GM13977 (cell line): ENCODE measurements around the gene TBC1D22A.

Experiments
- DNase-seq: peaks from one replicate; pipeline ENCODE4 v3.0.0; 2012; ENCODE audit warnings: low spot score
- CTCF ChIP-seq: IDR thresholded peaks from 2 replicates; pipeline ENCODE4 v1.5.1; 2012; ENCODE audit warnings: mild to moderate bottlenecking, control low read depth; ENCODE audit not compliant: insufficient read depth; ENCODE audit errors: extremely low read depth, missing control alignments
- in situ Hi-C: fragments of 300-500 bp; cut with MboI; formaldehyde crosslinking; loops from one replicate; pipeline ENCODE4 v1.12.0; 2022; ENCODE audit warnings: low sequenced_read_pairs, low pct_unique_long_range_greater_than_20kb, mixed read lengths, inconsistent platforms; ENCODE audit not compliant: unreplicated experiment

Gene TBC1D22A

GRCh38 chr22:47177334-47177815, 414.9 kb downstream of the TBC1D22A start:
- DNase-seq = no peak
- TF ChIP-seq CTCF = no peak
- in situ Hi-C loops = no loop called here

- DNase-seq = no peak
- no peak for TF ChIP-seq CTCF
- in situ Hi-C loops = no loop called here
Observed at GRCh38 chr22:47178339-47178738, 415.9 kb downstream of the TBC1D22A start.

- no peak for TF ChIP-seq CTCF
- in situ Hi-C loops = no loop called here
- no peak for DNase-seq
Observed at GRCh38 chr22:47180796-47181195, 418.3 kb downstream of the TBC1D22A start.

GRCh38 chr22:47187176-47187957, 424.9 kb downstream of the TBC1D22A start:
- in situ Hi-C loops = no loop called here
- TF ChIP-seq CTCF = no peak
- no peak for DNase-seq

GRCh38 chr22:47188261-47189055, 426.0 kb downstream of the TBC1D22A start:
- no peak for DNase-seq
- in situ Hi-C loops = no loop called here
- TF ChIP-seq CTCF = no peak

- DNase-seq = no peak
- TF ChIP-seq CTCF = no peak
- in situ Hi-C loops = no loop called here
Observed at GRCh38 chr22:47189056-47189916, 426.8 kb downstream of the TBC1D22A start.
